Vagina (tissue), 2 donors: Measurements from ENCODE around the gene MAP3K7.

Experiments
- POLR2A ChIP-seq, 2 donors: fragments of 450-650 bp; IDR thresholded peaks; one replicate each; pipeline ENCODE4 v1.6.1; 2017; ENCODE audit warnings: antibody characterized with exemption in 2 of 2, mild to moderate bottlenecking in 2 of 2, moderate library complexity in 2 of 2
- POLR2AphosphoS5 ChIP-seq, 2 donors: sonication (generic); formaldehyde crosslinking; IDR thresholded peaks; one replicate each; pipeline ENCODE4 v1.9.0; 2017; ENCODE audit warnings: antibody characterized with exemption in 2 of 2, mild to moderate bottlenecking in 2 of 2, low read depth in 1 of 2; ENCODE audit not compliant: insufficient read depth in 1 of 2
- TF ChIP-seq, protein P1 (sequence below), 3 experiments: fragments of 450-650 bp in 2 of 3; fragments of 200-600 bp in 1 of 3; sonication (generic) in 1 of 3; IDR thresholded peaks; one replicate each; pipeline ENCODE4 v1.5.1; 2017 to 2019; ENCODE audit warnings: antibody characterized with exemption in 3 of 3, mild to moderate bottlenecking in 2 of 3, moderate library complexity in 2 of 3

DNA sequence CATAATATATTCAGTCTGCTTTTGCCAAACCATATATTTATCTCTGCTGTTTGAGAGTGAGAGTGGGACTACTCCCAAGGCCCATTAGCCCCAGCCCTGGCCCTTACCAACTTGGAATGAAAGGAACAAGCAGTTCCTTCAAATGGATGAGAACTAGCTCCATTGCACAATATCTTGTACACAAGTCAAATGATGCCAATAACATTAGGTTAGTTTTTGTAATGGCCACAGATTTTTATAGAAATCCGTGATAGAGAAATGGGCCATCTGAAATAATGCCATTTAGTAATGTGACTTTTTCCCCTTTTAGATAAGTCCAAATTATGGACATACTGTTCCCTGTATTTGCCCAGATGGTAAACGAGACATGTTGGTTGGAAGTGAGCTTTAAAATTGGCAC, 117.0 kb downstream of the MAP3K7 start:
- TF ChIP-seq, protein P1, sequence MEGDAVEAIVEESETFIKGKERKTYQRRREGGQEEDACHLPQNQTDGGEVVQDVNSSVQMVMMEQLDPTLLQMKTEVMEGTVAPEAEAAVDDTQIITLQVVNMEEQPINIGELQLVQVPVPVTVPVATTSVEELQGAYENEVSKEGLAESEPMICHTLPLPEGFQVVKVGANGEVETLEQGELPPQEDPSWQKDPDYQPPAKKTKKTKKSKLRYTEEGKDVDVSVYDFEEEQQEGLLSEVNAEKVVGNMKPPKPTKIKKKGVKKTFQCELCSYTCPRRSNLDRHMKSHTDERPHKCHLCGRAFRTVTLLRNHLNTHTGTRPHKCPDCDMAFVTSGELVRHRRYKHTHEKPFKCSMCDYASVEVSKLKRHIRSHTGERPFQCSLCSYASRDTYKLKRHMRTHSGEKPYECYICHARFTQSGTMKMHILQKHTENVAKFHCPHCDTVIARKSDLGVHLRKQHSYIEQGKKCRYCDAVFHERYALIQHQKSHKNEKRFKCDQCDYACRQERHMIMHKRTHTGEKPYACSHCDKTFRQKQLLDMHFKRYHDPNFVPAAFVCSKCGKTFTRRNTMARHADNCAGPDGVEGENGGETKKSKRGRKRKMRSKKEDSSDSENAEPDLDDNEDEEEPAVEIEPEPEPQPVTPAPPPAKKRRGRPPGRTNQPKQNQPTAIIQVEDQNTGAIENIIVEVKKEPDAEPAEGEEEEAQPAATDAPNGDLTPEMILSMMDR (IDR thresholded peaks at IDR 0.05), result no peak
- TF ChIP-seq POLR2AphosphoS5 (IDR thresholded peaks at IDR 0.05; ENCODE audit: insufficient read depth in 1 of 2, low read depth in 1 of 2) (peak in 1 of 2 donors; percentile 15), POLR2A (IDR thresholded peaks at IDR 0.05) (no peak)
